Nephron progenitor cell (in vitro differentiated cells): Measurements from ENCODE around the gene MISP.

ENCODE experiments used
- DNase-seq: peaks from one replicate; pipeline ENCODE4 v3.0.0; 2021
- H3K27ac Mint-ChIP-seq: 2 replicates; pipeline ENCODE4 v1.8.0; 2021; ENCODE audit warnings: mild to moderate bottlenecking, moderate library complexity, mixed read lengths
- H3K27me3 Mint-ChIP-seq: 2 replicates; pipeline ENCODE4 v1.8.0; 2021; ENCODE audit warnings: mild to moderate bottlenecking, low read depth, mixed read lengths; ENCODE audit not compliant: poor library complexity
- H3K36me3 Mint-ChIP-seq: 2 replicates; pipeline ENCODE4 v1.8.0; 2021; ENCODE audit warnings: low read depth, mixed read lengths
- H3K4me1 Mint-ChIP-seq: 2 replicates; pipeline ENCODE4 v1.8.0; 2021; ENCODE audit warnings: mixed read lengths
- H3K4me3 Mint-ChIP-seq: 2 replicates; pipeline ENCODE4 v1.8.0; 2021; ENCODE audit warnings: mild to moderate bottlenecking, moderate library complexity, mixed read lengths
- H3K9me3 Mint-ChIP-seq: 2 replicates; pipeline ENCODE4 v1.8.0; 2021; ENCODE audit warnings: mild to moderate bottlenecking, moderate library complexity, mixed read lengths
- TF ChIP-seq, protein P1 (sequence below): fragments of 200-600 bp; sonication (generic); IDR thresholded peaks from 2 replicates; pipeline ENCODE4 v1.5.0; 2021; ENCODE audit warnings: antibody characterized with exemption

Gene MISP

GRCh38 chr19:709196-709964 is 41.5 kb upstream of the MISP start:
- Mint-ChIP-seq H3K4me1 (peaks cover 18% of the 10 kb centered on the region), H3K4me3 (peak overlapping the region; percentile 72), H3K36me3 (peaks cover 4% of the 10 kb centered on the region), H3K9me3 (peaks cover 20% of the 10 kb centered on the region), H3K27me3 (peaks cover 22% of the 10 kb centered on the region), H3K27ac (no peak overlapping the region)
- TF ChIP-seq, protein P1, sequence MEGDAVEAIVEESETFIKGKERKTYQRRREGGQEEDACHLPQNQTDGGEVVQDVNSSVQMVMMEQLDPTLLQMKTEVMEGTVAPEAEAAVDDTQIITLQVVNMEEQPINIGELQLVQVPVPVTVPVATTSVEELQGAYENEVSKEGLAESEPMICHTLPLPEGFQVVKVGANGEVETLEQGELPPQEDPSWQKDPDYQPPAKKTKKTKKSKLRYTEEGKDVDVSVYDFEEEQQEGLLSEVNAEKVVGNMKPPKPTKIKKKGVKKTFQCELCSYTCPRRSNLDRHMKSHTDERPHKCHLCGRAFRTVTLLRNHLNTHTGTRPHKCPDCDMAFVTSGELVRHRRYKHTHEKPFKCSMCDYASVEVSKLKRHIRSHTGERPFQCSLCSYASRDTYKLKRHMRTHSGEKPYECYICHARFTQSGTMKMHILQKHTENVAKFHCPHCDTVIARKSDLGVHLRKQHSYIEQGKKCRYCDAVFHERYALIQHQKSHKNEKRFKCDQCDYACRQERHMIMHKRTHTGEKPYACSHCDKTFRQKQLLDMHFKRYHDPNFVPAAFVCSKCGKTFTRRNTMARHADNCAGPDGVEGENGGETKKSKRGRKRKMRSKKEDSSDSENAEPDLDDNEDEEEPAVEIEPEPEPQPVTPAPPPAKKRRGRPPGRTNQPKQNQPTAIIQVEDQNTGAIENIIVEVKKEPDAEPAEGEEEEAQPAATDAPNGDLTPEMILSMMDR: no peak
- DNase-seq: peak; percentile 47

DNA sequence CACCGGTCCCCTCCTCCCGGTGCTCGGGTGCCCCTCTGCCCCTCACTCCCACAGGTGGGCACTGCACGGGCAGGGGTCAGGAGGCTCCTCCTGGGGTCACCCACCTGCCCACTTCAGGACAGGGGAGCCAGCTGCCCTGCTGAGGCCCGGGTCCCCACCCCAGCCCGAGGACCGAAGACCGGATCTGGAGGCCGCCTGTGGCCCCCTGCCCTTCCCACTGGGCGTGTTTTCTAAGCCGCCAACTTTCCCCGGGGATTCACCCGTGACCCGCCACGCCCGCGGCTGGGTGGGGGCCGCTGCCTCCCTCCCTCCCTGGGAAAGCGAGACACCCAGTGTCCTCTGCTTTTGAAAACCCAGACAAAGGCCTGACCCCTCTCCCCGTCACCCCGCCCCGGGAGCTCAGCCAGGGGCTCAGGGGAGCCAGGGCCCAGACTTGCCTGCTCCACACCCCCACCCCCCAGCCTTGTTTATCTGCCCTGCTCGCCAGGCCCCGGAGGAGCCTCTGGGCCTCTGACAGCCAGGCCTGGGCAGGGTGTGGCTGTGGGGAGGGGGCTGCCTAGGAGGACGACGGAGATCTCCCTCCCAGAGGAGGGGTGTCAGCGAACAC is 40.8 kb upstream of the MISP start:
- no peak for DNase-seq
- Mint-ChIP-seq H3K9me3 (peaks cover 23% of the 10 kb centered on the region), H3K4me3 (no peak overlapping the region), H3K4me1 (peaks cover 18% of the 10 kb centered on the region), H3K27ac (no peak overlapping the region), H3K27me3 (peaks cover 15% of the 10 kb centered on the region), H3K36me3 (peaks cover 10% of the 10 kb centered on the region)
- TF ChIP-seq, protein P1: no peak

DNA sequence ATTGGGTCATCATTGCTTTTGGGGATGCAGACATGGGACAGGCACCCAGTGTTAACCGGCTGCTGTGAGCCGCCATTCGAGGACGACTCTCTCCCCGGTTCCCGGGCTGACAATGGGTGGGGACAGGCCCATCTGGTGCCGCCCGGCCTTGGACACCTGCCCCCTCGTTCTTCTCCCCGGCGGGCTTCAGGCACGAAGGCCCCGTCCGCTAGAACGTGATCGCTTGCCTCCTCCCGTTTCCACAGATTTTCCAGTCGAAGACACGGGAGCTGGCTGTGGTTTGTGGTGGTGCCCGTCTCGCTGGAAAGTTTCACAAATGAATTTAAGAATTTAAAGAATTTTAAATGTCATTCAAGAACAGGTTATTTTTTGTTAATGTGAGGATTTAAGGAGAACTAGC is 40.1 kb upstream of the MISP start:
- peaks cover 9% of the 10 kb centered on the region for H3K27me3 Mint-ChIP-seq
- no peak overlapping the region for H3K27ac Mint-ChIP-seq
- H3K36me3 Mint-ChIP-seq: peaks cover 17% of the 10 kb centered on the region
- H3K4me3 Mint-ChIP-seq: peak overlapping the region; percentile 77
- DNase-seq: no peak
- peaks cover 23% of the 10 kb centered on the region for H3K4me1 Mint-ChIP-seq
- TF ChIP-seq, protein P1: no peak
- H3K9me3 Mint-ChIP-seq: peaks cover 30% of the 10 kb centered on the region

DNA sequence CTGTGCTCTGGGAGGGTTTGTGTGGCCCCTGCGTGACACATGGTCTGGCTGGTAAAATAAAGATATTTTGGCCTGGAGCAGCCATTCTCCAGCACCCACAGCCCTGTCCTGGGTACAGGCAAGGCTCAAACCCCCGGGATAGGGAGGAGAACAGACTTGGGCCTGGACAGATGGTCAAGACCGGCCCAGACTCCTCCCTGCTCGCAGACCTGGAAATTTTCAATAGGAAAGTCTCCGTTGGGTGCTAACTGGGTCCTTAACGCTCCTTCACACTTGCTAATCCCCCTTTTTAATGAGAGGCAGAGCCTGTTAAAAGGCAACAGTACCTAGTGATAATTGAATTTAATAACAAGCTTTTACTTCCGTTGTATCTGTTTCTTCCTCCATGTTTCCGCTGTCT is 39.7 kb upstream of the MISP start:
- Mint-ChIP-seq H3K27ac (peak overlapping the region; percentile 69), H3K27me3 (peaks cover 9% of the 10 kb centered on the region), H3K9me3 (peaks cover 31% of the 10 kb centered on the region), H3K36me3 (peaks cover 20% of the 10 kb centered on the region), H3K4me3 (peak overlapping the region; percentile 77), H3K4me1 (peaks cover 26% of the 10 kb centered on the region)
- no peak for DNase-seq
- TF ChIP-seq, protein P1: no peak

- H3K27me3 Mint-ChIP-seq: no peaks in the 10 kb centered on the region
- peaks cover 12% of the 10 kb centered on the region for H3K9me3 Mint-ChIP-seq
- no peak for DNase-seq
- peaks cover 20% of the 10 kb centered on the region for H3K36me3 Mint-ChIP-seq
- no peak overlapping the region for H3K27ac Mint-ChIP-seq
- peaks cover 43% of the 10 kb centered on the region for H3K4me1 Mint-ChIP-seq
- no peak overlapping the region for H3K4me3 Mint-ChIP-seq
- TF ChIP-seq, protein P1: no peak
These were observed 35.6 kb upstream of the MISP start for GRCh38 chr19:715347-715746.
